Rectal smooth muscle tissue (tissue), 1 donor: ENCODE measurements around the gene APC2.
A peak's percentile ranks its signal among the peaks of the same experiment; 100 is the strongest.

Experiments
- H3K27ac ChIP-seq: one replicate; pipeline ENCODE4 v1.7.0; 2013; ENCODE audit warnings: low read depth, low read length, inconsistent platforms
- H3K27me3 ChIP-seq: one replicate; pipeline ENCODE4 v1.7.0; 2013; ENCODE audit warnings: low read length; ENCODE audit not compliant: control insufficient read depth, insufficient read depth
- H3K36me3 ChIP-seq: one replicate; pipeline ENCODE4 v1.7.0; 2013; ENCODE audit warnings: low read length; ENCODE audit not compliant: control insufficient read depth, insufficient read depth
- H3K4me1 ChIP-seq: one replicate; pipeline ENCODE4 v1.7.0; 2013; ENCODE audit warnings: low read length; ENCODE audit not compliant: control insufficient read depth, insufficient read depth
- H3K4me3 ChIP-seq: one replicate; pipeline ENCODE4 v1.7.0; 2013; ENCODE audit warnings: low read length
- H3K9ac ChIP-seq: one replicate; pipeline ENCODE4 v1.7.0; 2013; ENCODE audit warnings: low read length

Gene APC2

DNA sequence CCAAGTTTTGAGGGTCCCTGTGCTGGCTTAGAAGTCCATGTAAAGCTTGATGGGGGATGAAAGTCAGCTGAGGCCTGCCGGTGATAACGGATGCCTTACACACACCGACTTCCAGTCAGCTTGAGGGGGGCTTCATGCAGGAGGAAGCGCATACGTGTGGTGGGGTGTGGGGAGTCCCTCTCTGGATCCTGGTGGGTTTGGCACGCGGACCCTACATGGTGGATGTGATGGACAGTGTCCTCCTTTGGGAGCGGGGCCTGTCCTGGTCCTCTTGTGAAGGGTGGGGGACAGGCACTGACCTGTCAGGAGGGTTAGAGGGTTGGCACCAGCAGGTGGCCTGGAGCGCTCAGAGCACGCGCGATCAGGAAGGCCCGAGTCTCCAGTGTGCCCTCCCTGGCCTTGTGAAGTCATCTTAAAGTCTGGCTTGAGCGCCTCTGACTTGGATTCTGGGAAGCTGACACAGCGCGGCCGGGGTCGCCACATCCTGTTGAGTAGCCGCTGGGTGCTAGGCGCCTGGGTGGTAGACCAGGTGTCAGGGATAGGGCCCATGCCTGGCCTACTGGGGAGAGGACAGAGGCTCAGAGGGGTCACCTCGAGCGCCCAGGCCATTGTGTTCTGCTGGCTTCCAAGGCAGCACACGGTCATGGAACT is 39.7 kb upstream of the APC2 start:
- no peaks in the 10 kb centered on the region for H3K27me3 ChIP-seq
- peaks cover 25% of the 10 kb centered on the region for H3K4me1 ChIP-seq
- H3K9ac ChIP-seq, result no peak overlapping the region
- no peak overlapping the region for H3K27ac ChIP-seq
- H3K36me3 ChIP-seq, result peaks cover 2% of the 10 kb centered on the region
- H3K4me3 ChIP-seq, result peak overlapping the region; percentile 5

DNA sequence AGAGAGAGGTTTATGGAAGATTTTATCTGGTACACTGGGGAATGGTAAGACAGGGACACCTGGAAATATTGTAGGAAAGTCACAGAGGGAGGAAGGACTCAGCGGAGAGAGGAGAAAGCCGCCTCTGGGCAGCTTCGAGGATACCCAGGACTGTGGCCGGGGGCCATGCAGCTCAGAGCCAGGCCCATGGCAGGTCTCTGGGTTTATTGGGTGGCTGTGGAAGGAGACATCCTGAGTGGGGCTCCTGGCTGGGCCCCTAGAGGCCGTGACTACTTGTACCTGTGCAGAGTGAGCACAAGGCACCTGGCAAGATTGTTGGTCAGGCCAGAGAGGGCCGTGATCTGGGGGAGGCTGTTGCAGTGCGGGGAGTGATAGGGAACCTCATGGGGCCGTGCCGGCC is 39.1 kb upstream of the APC2 start:
- Histone ChIP-seq H3K27ac (no peak overlapping the region), H3K9ac (no peak overlapping the region), H3K36me3 (peaks cover 2% of the 10 kb centered on the region), H3K27me3 (no peaks in the 10 kb centered on the region), H3K4me3 (peak overlapping the region; percentile 5), H3K4me1 (peaks cover 29% of the 10 kb centered on the region)

DNA sequence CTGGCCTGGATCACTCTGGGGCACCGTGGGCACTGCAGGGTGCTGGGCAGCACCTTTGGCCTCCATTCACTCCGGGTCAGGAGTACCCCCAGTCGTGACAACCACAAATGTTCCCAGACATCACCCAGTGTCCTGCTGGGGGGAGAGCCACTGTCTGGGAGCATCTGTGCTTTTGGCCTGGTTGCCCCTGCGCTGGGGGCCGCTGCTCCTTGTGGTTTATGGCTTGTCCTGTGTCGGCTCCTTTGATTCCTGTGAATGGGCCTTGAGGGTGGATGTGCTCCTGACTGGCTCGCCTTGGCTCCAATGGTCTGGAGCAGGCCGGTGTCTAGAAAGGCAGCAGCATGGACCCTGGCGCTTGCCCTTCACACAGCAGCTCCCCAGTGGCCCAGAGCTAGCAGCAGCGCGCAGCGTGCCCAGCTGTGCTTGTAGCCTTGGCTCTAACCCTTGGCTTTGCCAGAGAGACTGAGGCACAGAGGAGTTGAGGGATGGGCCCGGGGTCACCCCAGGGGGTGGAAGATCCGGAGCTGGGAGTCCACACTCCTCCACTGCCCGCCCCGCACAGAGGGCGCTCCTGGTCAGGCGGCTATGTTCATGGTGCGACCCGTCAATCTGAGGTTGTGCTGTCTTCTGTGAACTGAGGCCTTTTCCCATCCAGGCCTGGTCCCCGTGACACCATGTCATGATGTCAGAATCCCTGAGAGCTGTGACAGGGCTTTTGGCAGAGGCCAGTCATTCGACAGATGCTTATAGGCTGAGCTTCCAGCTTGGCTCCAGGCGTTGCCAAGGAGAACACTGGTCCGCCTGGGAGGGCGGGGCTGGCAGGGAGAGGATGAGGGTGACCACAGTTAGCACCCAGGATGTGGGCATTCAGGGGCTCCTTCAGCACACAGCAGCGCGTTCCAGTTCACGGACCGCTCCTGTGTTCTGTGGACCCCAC is 38.4 kb upstream of the APC2 start:
- Histone ChIP-seq H3K9ac (no peak overlapping the region), H3K27me3 (no peaks in the 10 kb centered on the region), H3K36me3 (peaks cover 2% of the 10 kb centered on the region), H3K4me1 (peaks cover 36% of the 10 kb centered on the region), H3K27ac (peak overlapping the region; percentile 40), H3K4me3 (peak overlapping the region; percentile 13)

DNA sequence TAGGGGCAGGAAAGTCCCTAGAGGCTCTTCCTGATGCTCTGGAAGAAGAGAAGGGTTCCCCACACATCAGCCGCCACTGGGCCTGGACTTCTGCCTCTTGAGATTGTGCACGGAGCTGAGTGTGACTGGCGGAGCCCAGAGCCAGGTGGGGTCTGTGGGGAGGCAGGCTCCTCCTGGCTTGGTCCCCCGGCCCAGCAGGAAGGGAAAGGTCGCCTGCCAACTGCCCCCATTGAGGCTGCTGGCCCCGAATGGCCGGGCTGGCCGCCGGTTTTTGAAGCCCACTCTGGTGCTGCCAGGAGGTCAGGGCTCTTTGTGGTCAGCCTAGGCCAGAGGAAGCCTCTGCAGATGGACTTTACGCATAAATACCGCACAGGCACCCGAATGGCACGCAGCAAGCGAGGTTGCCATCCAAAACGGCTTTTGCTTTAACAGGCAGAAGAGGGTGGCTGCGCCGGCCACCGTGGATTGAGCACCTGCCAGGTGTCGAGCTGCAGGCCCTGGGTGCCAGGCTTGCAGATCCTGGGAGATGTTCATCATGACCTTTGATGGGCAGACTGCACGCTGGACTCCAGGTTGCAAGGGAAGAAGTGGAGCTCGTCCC is 37.5 kb upstream of the APC2 start:
- peaks cover 2% of the 10 kb centered on the region for H3K36me3 ChIP-seq
- no peaks in the 10 kb centered on the region for H3K27me3 ChIP-seq
- H3K4me1 ChIP-seq, result peaks cover 40% of the 10 kb centered on the region
- no peak overlapping the region for H3K4me3 ChIP-seq
- no peak overlapping the region for H3K9ac ChIP-seq
- H3K27ac ChIP-seq, result no peak overlapping the region

DNA sequence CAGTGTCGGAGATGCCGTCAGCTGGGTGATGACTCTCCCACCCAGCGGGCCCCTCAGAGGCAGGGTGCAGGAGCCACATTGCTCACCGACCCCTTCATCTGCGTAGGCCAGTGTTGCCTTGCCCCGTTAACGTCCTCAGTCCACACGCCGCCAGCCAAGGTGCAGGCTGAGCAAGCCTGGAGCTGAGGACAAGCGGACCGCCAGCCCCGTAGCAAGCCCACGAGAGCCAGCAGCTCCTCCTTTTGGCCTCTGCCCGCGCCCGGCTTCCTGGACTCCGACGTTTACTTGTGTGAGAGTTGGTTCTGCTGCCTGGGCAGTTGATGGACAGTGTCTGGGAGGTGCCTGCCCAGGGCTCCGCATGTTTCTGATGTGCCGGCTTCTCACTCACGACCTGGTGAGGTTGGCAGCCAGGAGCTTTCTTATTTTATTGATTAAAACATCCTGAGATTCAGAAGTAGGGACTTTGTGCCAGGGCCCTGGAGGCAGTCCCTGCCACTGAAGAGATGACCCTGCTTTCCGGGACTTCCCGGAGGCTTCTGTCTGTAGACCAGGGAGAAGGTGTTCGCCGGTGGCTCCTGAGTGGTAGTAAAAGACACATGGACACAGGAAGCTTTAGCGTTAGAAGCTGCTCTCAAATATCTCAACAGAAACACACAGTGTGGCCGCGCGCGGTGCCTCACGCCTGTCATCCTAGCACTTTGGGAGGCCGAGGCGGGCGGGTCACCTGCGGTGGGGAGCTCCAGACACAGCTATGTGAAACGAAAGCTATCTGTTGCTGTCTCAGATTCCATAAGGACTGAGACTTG is 36.7 kb upstream of the APC2 start:
- Histone ChIP-seq H3K27ac (no peak overlapping the region), H3K9ac (no peak overlapping the region)

DNA sequence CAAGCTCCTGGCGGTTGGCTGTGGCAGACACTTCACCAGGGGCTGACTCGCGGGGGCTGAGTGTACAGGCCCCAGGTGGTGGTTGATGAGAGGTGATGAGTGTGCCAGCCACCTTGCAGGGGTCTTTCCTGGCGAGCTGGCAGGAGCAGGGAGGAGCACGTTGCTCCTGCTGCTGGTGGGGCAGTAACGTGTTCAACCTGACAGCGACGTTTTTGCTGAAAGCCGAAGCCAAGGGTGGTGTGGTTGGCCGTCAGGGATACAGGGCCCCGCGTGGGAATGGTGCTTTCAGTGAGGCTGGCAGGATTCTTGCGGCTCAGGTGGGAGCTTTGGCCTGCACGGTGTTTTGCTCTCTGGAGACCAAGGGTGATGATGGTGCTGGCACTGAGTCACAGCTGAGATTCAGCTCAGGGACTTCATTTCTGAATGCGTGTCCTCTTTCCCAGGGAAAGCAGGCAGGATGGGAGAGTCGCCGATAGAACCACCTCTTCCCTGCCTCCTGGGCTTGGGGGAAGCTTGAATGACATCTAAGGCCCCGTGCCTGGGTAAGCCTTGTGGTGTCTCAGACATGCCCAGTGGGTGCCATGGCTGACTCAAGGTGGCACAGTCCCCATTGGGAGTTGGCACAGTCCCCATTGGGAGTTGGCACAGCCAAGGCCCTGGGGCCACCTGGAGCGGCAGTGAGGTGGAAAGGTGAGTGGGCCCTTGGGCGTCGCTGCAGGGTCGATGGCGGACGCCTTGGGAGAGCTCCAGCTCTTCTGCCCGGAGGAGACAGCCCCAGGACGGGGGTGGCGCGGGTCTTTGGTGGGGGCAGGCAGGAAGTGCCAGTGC is 33.7 kb upstream of the APC2 start:
- peaks cover 19% of the 10 kb centered on the region for H3K4me1 ChIP-seq
- H3K27ac ChIP-seq, result peak overlapping the region; percentile 61
- H3K36me3 ChIP-seq, result peaks cover 12% of the 10 kb centered on the region
- H3K9ac ChIP-seq, result peak overlapping the region; percentile 4
- no peaks in the 10 kb centered on the region for H3K27me3 ChIP-seq
- H3K4me3 ChIP-seq, result peak overlapping the region; percentile 39

More for the DNA sequence above, 36.7 kb upstream of the APC2 start:
- H3K36me3 ChIP-seq, result peaks cover 2% of the 10 kb centered on the region
- peaks cover 40% of the 10 kb centered on the region for H3K4me1 ChIP-seq
- no peak overlapping the region for H3K4me3 ChIP-seq
- no peaks in the 10 kb centered on the region for H3K27me3 ChIP-seq

DNA sequence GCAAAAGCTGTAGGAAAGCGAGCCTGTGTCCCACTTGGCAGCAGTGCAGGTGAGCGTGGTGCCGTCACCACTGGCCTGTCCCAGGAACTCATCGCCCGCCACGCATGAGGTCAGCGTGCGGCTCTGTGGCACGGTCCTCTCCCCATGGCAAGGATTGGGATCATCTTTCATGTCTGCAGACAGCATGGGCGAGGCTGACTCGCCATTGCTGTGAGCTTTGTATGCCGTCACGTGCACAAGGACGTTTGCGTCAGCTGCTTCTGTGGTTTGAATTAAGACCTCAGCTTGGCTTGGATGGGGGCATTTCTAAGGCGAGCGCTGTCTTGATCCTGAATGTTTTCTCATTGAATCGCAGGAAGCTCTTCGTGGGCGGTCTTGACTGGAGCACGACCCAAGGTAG is 32.8 kb upstream of the APC2 start:
- Histone ChIP-seq H3K27ac (no peak overlapping the region), H3K4me1 (peaks cover 20% of the 10 kb centered on the region), H3K27me3 (no peaks in the 10 kb centered on the region), H3K9ac (no peak overlapping the region), H3K4me3 (no peak overlapping the region), H3K36me3 (peaks cover 17% of the 10 kb centered on the region)

DNA sequence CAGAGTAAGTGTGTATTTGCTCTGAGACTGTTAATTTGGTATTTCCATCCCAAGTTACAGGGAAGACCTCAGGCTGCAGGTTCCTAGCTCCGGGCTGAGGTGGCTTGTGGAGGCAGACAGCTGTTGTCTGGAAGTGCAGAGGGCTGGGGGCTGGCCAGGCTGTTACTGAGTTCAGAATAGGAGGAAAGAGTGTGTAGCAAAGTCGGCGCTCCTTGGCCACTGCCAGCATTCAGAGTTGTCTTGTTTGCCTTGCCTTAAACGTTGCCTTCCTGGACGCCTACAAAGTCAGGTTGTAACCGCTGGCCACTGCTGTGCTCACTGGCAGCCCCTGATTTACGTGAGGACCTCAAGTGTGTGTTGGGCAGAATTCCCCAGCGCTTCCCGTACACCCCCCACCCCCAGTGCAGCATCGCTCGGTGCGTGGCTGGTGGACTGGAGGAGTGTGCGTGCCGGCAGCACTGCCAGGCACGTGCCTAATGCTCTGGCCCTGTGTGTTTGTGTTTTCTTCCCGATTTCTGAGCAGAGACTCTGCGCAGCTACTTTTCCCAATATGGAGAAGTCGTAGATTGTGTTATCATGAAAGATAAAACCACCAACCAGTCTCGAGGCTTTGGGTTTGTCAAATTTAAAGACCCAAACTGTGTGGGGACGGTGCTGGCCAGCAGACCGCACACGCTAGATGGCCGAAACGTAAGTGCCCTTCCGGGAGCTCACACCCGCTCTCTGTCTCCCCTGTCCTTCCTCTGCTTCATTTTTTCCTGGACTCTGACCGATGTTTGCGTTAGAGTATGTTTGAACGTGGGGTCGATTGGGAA is 32.0 kb upstream of the APC2 start:
- Histone ChIP-seq H3K4me1 (peaks cover 26% of the 10 kb centered on the region), H3K9ac (no peak overlapping the region), H3K27ac (peak overlapping the region; percentile 60), H3K4me3 (no peak overlapping the region), H3K36me3 (peaks cover 22% of the 10 kb centered on the region), H3K27me3 (no peaks in the 10 kb centered on the region)

DNA sequence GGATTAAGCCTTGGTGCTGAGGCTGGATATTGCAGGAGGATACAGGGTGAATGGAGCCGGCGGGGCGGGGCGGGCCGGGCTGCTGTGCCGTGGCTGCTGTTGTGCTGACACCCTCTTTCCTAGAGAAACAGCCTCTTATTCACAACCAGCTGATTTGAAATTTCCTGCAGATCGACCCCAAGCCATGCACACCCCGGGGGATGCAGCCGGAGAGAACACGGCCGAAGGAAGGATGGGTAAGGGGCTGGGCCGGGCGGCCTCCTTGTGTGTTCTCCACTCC is 31.5 kb upstream of the APC2 start:
- Histone ChIP-seq H3K27ac (peak overlapping the region; percentile 60), H3K36me3 (peaks cover 24% of the 10 kb centered on the region)

DNA sequence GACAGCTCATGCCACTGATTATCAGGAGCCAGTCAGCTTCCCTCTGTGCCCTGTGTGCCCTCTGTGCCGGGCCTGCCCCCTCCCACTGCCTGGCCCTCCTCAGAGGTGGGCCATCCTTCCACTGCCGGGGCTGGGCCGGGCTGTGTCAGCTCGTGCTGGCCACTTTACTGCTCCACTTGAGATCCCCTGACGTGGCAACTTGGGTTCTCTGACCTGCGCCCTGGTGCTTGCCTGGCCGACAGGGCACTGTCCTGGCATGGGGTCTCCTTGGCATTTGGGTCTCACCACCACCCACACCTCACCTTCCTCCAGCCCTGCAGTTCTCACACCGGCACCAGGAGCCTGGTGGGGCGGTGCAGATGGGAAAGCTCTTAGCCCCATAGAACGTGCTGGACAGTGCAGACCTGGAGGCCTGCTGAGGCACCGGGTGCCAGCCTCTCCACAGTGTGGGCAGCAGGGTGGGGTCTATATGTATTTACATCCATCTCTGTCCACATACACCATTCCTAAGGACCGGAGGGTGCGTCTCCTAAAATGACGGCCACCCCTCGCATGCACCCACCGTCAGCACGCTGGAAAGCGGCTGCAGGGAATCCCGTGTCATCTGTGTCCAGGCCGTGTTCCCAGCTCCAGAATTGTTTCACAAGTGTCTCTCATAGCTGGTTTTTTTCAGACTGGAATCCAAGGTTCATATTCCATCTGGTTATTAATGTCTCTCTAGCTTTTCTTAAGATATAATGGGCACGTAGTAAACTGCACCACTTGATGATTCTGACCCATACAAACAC is 30.8 kb upstream of the APC2 start:
- H3K27ac ChIP-seq, result no peak overlapping the region
- H3K36me3 ChIP-seq, result peaks cover 30% of the 10 kb centered on the region
- H3K4me1 ChIP-seq, result peaks cover 26% of the 10 kb centered on the region
- no peaks in the 10 kb centered on the region for H3K27me3 ChIP-seq
- no peak overlapping the region for H3K4me3 ChIP-seq
- no peak overlapping the region for H3K9ac ChIP-seq

More for the DNA sequence above, 31.5 kb upstream of the APC2 start:
- peaks cover 26% of the 10 kb centered on the region for H3K4me1 ChIP-seq
- no peaks in the 10 kb centered on the region for H3K27me3 ChIP-seq
- H3K9ac ChIP-seq, result no peak overlapping the region
- H3K4me3 ChIP-seq, result no peak overlapping the region
